Head of caudate nucleus (tissue), 42 donors: ENCODE results near the gene PATL1.
A peak's percentile ranks its signal among the peaks of the same experiment; 100 is the strongest.
"Not testable (repeated sequence)": the region's sequence is repeated elsewhere in the genome, so short reads cannot be mapped to it uniquely, and the experiment has no call there.

Experiments
- DNase-seq, 42 donors: peaks; one replicate each; pipeline versions ENCODE4 v3.0.0 to v3.0.0-alpha.2; 2020 to 2021; ENCODE audit warnings: mixed read lengths in 7 of 42
- intact Hi-C: fragments of 100-400 bp; cut with DNase I; formaldehyde crosslinking; loops from one replicate; pipeline ENCODE4 v1.15.0; 2022

Gene PATL1

DNA sequence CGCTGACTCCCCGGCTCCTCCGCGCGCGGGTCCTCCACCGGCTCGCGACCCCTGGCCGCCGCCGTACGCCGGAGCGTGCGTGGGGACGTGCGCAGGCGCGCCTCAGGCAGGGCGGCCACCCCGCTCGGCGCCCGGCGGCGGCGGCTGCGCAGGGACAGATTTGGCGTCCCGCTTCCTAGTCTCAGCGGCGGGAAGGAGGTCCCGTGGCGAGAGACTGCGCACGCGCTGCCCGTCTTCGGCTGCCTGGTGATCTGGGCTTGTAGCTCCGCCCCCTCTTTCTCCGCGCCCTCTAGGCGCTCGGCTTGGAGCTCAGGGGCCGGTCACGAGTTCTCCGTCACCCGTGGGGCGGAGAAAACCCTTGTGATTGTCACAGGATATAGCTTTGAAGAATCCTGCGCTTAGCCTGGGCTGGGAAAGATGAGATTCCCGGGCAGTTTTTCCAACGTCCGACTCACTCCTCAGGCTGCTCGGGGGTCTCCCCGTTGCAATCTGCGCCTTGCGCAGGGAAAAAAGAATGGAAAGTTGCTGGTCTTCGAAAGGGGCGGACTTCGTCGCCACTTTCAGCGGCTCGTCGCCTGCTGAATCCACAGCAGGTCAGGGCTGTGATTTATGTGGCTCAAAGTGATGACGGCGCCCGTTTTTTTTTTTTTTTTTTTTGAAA lies at the start of gene PATL1:
Gene PATL1 (minus strand): TSS at position 88 of the 661 bp plus-strand sequence. CDS start 142 bp downstream, outside the sequence.
- DNase-seq: peak; percentile 96 to 100 (median 99)
- intact Hi-C loops: loop anchor here (2.0 to 5.0 kb wide), 3 partner anchors 54 to 112 kb away; partner anchors contain the start of gene OSBP

DNA sequence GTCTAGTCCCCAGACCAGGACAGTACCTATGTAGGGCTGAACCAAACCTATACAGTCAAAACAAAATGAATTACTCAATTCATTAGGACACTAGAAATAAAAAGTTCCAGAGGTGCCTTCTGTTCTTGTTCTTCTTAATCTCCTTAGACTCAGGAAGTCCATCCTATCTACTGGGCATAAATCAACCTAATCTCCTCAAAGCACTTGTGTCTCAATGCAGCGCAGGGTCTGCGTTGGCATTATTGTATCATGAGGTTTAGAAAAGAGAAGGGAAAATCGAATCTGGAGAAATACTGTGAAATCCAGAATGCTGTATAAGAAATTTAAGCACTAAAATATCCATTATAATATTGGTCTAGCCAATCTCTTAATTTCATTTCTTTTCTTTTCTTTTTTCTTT lies 47.2 kb upstream of the PATL1 start:
- intact Hi-C loops: no loop called here
- no peak for DNase-seq

GRCh38 chr11:59713745-59714144 lies 44.9 kb upstream of the PATL1 start, which contains the start of gene OR10V1:
Gene OR10V1, minus strand, starts transcription at chr11:59713845. Its CDS starts 0 bp downstream, at chr11:59713845.
- DNase-seq: no peak
- intact Hi-C loops: no loop called here

DNA sequence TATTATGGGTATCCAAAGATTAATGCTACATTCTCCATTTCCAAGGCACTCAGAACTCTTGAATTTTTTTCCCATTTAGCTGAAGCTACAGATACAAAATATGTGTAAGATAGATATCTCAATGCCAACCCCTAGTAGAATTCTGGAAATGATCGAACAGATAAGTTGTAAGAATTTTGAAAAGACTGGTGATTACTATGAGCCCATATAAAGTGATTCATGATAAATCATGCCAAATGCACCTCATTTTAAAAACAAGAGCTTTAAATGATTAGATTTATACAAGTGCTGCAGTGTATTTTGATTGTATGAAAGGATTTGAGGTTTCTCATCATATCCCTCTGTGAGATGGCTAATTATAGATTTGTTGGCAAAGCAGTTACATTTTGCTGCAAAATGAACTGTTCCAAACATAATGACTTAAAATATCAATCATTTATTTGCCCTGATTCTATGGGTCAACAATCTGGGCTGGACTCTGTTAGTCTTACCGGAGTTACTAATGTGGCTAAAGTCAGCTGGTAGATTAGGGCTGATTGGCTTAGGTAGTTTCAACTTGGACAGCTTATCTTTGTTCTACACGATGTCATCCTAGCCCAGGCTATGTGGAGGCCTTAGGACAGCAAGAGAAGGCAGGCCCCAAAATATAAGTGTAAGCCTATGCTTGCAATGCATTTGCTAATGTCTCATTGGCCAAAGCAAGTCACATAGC lies 41.5 kb upstream of the PATL1 start:
- DNase-seq: no peak
- intact Hi-C loops: no loop called here

- DNase-seq: no peak
- intact Hi-C loops: no loop called here
Measured at GRCh38 chr11:59708537-59708936, 39.7 kb upstream of the PATL1 start.

DNA sequence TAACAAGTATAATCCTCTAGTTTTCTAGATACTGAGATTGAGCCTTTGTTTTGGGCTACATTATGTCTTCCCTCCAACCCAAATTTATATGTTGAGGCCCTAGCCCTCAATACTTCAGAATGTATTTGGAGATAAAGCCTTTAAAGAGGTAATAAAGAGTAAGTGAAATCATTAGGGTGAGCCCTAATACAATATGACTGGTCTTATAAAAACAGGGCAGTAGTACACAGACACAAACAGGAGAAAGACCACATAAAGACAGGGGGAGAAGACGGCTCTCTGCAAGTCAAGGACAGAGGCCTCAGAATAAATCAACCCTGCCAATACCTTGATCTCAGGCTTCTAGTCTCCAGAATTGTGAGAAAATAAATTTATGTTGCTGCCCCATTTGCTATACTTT lies 38.5 kb upstream of the PATL1 start:
- no peak for DNase-seq
- intact Hi-C loops: no loop called here

- no peak for DNase-seq
Measured at GRCh38 chr11:59706518-59707285, 37.9 kb upstream of the PATL1 start.

GRCh38 chr11:59705294-59705693 lies 36.5 kb upstream of the PATL1 start:
- intact Hi-C loops: no loop called here
- no peak for DNase-seq

More at GRCh38 chr11:59706518-59707285, 37.9 kb upstream of the PATL1 start:
- intact Hi-C loops: no loop called here

DNA sequence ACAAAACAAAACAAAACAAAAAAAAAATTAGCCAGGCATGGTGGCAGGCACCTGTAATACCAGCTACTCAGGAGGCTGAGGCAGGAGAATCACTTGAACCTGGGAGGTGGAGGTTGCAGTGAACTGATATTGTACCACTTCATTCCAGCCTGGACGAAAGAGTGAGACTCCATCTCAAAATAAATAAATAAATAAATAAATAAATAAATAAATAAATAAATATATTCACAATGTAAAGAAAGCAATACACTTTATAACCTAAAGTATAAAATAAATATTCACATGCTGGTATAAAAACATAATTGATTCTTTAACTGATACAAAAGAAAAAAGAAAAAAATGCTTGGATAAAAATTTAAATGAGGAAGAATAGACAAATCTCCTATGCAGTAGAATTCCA lies 34.7 kb upstream of the PATL1 start:
- intact Hi-C loops: not testable (repeated sequence)

GRCh38 chr11:59700157-59700556 lies 31.3 kb upstream of the PATL1 start:
- intact Hi-C loops, DNase-seq: not testable (repeated sequence)

More for the DNA sequence above, 34.7 kb upstream of the PATL1 start:
- DNase-seq: not testable (repeated sequence)

GRCh38 chr11:59698506-59698905 lies 29.7 kb upstream of the PATL1 start:
- DNase-seq: no peak
- intact Hi-C loops: no loop called here

DNA sequence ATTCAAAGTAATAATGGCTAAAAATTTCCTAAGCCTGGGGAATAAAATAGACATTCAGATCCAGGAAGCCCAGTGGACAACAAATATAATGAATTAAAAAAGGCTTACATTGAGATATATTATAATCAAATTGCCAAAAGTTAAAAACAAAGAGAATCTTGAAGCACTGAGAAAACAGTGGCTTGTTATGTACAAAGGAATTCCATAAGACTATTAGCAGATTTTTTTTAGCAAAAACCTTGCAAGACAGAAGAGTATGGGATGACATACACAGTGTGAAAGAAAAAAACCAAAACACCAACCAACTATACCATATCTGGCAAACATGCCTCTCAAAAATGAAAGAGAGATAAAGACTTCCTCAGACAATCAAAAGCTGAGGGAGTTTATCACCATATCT lies 24.1 kb upstream of the PATL1 start:
- DNase-seq: no peak
- intact Hi-C loops: no loop called here

- intact Hi-C loops: no loop called here
- no peak for DNase-seq
Measured at GRCh38 chr11:59691156-59691555, 22.3 kb upstream of the PATL1 start.

DNA sequence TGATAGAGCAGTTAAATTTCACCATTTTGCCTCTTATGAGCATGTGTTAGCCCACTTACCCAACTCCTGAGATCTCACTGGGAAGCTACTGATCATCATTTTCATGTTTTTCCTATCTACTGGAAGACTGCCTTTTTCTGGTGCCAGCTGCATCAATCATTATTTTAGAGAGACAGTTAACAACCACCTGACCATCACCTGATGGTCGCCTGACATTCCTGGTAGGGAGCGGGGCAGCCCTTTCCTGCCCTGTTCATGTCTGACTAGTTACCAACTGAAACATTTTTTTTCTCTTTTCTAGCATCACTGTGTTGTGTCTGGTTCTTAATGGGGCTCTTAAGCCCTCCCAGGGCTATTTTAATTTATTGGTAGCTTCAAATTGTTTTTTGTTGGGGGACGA lies 20.2 kb upstream of the PATL1 start:
- intact Hi-C loops: no loop called here
- DNase-seq: no peak

DNA sequence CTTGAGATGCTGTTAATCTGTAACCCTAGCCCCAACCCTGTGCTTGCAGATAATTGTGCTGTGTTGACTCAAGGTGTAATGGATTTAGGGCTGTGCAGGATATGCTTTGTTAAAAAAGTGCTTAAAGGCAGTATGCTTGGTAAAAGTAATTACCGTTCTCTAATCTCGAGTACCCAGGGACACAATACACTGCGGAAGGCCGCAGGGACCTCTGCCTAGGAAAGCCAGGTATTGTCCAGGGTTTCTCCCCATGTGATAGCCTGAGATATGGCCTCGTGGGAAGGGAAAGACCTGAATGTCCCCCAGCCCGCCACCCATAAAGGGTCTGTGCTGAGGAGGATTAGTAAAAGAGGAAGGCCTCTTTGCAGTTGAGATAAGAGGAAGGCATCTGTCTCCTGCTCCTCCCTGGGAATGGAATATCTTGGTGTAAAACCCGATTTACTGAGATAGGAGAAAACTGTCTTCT lies 12.5 kb upstream of the PATL1 start:
- DNase-seq, intact Hi-C loops: not testable (repeated sequence)

- intact Hi-C loops: no loop called here
- peak in 37 of 42 donors; percentile 14 to 70 (median 45) for DNase-seq
Measured at GRCh38 chr11:59680287-59681154, 11.7 kb upstream of the PATL1 start.

- intact Hi-C loops: no loop called here
- DNase-seq: no peak
Measured at GRCh38 chr11:59679347-59679746, 10.5 kb upstream of the PATL1 start.

- DNase-seq: no peak
- intact Hi-C loops: no loop called here
Measured at GRCh38 chr11:59678813-59679165, 10.0 kb upstream of the PATL1 start.
